Measurements from ENCODE around the gene JPH3. TPM values are rescaled to one million over a fixed set of nuclear protein-coding genes. Genes with fewer than 3 reads are reported as not detected.

JPH3 gene
- polyA plus RNA-seq, 12 donors, result 0.26 to 3.1 (median 0.44) TPM; not detected in 2

DNA sequence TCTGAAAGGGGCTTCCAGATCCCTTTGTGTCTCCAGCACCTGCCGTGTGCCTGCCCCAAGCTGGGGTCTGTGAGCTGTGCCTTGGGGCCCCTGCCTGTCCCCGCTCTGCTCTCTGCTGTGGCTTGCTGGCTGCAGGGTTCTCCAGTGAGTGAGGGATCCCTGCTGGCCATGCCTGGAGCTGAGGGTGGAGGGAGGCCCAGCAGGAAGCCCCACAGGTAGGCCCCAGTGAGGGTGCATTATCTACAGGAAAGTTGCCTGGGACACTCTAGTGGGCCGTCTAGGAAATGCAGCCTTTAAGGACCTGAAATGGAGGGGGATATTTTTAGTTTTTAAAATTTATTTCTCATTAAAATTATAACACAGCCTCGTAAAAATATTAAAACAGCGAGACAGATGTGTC is 50.9 kb downstream of the JPH3 start:
- DNase-seq, result no peak

- no peak for DNase-seq
These were observed 52.5 kb downstream of the JPH3 start for GRCh38 chr16:87654826-87655225.

DNA sequence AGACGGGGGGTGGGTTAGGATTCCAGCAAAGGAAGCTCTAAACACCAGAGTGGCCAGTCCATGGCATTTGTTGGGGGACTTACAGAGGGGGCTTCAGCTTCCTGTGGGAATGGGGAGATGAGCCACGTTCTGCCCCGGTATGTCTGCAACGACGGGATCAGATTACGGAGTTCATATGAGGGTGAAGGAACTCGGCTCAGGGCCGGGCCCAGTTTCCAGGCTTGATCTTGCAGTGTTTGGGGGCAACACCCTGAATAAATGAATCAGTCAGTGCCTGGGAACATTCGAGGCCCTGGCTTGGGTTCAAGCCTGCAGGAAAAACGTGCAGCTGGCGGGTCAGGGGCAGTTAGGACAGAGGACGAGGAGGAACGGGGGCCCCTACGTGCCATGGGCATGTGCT is 54.0 kb downstream of the JPH3 start:
- no peak for DNase-seq

DNA sequence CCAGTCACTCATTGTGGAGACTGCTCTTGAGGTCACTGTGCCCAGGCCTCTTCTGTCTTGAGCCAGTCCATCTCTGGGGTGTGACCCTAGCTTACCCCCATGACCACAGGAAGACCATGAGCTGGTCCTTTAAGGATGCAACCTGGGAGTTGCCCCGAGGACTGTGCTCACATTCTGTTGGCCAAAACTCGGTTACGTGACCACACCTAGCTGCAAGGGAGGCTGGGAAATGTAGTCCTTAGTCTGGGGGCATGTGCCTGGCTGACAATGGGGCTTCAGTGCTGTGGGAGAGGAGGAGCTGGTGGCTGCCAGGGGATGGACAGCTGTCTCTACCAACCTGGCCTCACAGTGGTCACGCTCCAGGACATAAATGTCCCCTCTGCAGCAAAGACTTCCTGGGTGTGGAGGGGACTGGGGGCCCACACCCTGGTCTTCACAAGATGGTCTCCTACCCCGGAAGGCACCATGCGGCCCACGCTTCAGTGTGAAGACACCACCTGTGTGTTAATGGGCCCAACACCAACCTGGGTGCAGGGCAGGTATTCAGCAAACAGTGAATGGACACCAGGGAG is 55.4 kb downstream of the JPH3 start:
- no peak for DNase-seq

- DNase-seq, result no peak
These were observed 56.4 kb downstream of the JPH3 start for GRCh38 chr16:87658564-87659225.

DNA sequence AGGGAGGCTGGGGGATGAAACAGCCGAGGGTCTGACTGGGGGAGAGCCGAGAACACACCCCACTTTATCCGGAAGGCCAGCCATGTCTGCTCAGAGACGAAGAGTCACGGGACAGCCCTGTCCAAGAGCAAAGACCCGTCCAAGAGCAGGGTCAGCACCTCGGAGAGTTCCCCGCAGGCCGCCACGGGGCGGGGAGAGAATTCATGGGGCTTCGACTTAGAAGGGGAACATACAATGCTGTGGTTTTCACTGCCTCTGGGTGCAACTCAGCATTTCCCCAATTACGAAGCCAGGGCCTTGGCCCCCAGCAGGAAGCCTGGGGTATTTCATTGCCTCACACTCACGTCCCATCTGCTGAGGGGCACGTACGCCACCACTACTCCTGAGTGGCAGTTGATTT is 59.3 kb downstream of the JPH3 start:
- peak; percentile 59 for DNase-seq

DNA sequence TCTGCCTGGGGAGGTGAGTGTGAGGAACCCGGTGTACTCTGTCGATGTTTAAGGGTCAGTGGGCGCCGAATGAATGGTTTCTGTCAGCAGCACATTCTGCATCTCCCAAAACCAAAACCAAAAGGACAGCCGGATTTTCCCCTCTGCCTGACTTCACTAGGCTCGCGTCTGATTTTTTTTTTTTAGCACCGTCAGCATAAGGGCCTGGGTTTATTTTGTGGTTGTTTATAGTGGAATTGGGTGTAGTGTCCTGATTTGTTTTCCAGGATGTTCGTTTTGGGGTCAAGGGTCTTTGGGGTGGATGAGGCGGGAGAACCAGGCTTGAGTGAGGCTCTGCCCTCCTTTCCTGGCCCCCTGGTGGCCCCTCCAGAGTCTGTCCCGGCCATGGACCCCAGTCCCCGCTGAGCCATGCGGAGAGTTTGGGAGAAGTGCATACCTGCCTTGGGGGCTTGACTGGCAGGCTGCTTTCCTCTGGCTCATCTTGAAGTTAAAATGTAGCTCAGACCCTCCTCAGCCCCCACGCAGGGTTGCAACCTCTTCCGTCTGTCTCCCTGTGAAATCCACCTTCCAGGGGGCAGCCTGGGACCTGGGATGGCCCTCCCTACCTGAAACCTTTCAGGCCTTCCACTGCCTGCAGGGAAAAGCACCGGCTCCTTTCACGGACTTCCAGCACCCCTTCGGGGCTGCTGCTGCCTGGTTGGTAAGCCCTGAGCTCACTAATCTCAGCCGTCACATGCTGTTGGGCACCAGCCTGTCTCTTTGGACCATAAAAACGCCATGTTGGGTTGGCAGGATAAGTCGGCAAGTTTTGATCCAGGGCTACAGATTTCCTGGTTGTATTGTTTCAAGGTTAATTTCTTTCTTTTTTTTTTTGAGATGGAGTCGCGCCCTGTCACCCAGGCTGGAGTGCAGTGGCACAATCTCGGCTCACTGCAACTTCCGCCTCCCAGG is 60.2 kb downstream of the JPH3 start:
- no peak for DNase-seq

DNA sequence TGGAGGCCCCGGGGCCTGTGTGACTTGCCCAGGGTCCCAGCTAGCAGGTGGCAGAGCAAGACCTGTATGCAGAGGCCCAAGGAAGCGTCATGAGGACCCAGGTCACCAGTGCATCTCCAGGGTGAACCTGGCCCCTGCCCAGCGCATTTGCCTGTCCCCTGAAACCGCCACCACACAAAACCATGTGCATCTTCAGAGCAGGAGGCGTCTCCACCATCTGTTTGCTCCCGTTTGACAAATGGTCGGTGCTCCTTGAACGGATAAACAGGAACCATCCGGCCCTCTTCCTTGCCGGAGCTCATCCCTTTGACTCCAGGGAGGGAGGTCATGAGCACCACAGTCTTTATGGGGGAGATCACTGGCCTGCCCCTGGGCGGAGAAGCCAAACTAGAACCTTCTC is 62.5 kb downstream of the JPH3 start:
- DNase-seq, result no peak

DNA sequence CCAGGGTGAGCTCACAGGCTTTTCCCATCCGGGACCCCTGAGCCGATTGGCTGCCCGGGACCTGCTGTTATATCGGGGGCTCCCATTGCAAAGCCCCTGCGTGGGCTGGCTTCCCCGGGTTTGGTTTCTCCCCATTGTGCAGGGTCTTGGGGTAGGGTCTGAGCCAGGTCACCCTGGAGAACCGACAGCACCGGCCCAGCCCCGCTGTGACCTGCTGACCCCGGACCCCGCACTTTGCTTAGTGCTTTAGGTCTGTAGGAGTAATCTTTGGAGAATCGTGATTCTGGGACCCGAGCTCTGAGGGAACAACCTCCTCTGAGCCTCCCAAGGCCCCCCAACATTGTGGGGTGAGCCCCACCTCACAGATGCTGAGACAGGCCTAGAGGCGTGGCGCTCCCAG is 62.9 kb downstream of the JPH3 start:
- DNase-seq, result no peak

DNA sequence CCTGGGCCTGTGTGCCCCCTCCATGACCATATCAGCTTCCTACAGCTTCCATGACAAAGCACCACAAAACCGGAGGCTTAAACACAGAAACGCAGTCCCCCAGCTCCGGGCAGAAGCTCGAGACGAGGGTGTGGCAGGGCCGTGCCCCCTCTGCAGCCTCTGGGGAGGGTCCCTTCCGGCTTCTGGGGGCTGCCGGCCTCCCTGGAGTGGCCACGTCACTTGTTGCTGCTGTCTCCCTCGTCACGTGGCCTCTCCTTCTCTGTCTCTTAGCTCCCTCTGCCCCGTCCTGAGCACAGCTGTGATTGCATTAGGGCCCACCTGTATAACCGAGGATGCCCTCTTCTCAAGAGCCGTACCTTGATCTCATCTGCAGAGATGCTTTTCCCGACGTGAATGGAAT is 64.6 kb downstream of the JPH3 start:
- DNase-seq, result no peak

DNA sequence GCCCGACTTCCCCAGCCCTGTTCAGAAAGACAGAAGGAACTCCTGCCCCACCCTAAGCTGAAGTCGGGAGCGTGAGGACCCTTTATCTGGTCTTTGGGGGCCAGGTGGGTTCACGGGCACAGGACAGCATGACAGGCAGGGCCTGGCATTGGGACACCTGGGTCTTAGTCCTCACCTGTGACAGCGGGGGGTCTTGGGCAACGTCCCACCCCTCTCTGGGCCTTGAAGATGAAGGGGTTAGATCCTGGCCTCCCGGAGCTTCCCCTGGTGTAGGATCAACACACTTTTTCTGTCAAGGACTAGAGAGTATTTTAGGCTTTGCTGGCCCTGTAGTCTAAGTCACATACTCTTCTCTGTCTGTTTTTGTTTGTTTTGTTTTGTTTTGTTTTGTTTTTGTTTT is 65.1 kb downstream of the JPH3 start:
- DNase-seq, result no peak

DNA sequence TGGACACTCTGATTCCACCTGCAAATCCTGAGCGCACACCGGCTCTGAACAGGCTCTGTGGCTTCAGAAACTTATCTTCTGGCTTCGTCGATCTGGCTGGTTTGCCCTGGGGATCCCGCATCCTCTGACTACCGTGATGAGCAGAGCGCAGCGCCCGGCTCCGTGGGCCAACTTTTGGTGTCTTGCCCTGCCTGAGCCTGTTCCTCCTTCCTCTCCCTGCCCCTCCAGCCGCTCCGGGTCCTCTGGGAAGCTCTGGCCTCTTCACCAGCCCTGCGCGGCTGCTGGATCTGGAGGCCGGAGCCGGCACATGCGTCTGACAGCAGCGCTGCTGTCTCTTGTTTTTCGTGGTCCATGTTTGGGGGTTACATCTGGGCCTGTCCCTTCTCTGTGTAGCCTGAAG is 65.6 kb downstream of the JPH3 start:
- no peak for DNase-seq

DNA sequence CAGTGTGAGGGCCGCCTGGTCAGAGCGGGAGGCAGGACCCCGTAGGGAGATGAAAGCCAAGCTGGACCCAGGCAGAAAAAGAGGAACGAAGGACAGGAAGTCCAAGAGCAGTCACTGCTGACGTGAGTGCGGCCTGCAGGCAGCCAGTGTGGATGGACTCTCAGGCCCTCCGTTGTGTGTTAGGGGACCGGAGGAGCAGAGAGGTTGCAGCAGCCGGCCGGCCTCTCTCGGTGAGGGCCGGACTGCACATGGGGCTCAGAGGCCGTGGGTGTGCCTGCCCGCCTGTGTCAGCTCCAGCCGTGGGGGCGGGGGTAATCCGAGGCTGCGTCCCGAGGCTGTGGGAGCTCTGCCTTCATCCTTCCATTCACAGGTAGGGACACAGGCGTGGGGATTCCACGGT is 67.4 kb downstream of the JPH3 start:
- no peak for DNase-seq

DNA sequence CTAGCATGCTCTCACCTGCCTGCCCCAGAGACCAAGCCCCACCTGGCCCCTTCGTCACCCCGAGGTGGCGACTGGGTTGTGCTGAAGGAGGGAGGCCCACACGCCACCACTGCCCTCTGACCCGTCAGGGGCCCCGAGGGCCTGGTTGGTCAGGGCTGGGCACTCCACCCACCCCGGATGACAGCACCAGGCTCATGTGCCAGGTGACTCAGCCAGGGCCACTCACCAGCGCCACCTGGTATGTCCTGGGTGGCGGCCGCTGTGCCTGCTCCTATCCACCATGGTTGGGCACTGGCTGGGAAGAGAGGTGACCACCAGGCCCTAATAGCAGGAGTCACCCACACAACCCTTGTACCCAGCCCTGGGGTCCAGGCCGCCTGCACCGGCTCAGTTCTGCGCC is 68.9 kb downstream of the JPH3 start:
- no peak for DNase-seq

GRCh38 chr16:87671715-87672270 is 69.5 kb downstream of the JPH3 start:
- DNase-seq, result no peak

DNA sequence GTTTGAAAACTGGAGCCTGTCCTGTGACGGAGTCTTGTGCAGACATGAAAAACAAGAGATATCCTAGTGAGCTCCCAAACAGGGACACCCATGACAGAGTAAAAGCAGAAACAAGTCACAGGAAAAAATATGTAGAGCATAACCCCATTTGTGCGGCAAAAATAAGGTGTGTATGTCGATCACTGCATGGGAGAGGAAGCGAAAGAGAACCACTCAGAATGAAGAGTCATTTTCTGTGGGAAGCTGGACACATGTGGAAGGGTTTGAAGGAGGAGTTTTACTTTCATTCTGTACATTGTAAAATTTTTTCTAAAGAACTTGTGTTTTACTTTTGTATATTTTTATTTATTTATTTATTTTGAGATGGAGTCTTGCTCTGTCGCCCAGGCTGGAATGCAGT is 72.1 kb downstream of the JPH3 start:
- no peak for DNase-seq

DNA sequence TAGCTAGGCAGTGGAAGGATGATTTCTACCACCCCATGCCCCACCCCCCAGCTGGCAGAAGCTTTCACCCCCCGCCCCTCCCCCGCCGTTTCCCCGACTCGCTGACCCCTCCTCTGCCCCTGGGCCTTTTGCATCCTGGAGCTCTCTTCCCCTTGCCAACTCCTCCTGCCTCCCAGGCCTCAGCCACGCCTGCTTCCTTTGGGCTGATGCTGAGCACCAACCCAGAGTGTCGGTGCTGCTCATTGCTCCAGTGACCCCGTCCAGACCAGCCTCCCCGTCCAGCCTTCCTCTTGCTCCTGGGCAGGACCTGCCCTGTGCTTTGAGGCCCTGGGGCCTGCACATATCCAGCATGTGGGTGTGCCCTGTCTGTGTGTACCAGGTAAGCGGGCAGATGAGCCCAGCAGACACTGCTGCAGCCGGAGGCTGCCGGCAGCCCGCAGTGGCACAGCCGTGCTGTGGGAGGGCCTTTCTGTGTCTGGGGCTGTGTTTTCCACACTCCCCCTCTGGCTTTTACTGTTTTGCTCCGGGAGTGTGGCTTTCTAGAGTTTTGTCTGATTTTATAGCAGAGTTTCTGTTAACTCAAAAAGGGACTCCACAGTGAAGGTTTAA is 72.9 kb downstream of the JPH3 start:
- DNase-seq, result no peak

DNA sequence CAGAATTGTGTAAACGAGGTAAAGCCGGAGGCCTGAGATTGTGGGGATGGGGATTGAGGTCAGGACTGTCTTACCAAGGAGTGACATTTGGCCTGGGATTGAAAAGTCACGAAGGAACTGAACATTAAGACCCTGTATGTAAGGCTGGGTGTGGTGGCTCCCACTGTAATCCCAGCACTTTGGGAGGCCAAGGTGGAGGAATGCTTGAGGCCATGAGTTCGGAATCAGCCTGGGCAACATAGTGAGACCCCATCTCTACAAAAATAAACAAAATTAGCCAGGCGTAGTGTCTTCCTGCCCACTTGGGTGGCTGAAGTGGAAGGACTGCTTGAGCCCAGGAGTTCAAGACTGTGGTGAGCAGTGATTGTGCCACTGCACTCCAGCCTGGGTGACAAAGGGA is 75.5 kb downstream of the JPH3 start:
- DNase-seq, result no peak

DNA sequence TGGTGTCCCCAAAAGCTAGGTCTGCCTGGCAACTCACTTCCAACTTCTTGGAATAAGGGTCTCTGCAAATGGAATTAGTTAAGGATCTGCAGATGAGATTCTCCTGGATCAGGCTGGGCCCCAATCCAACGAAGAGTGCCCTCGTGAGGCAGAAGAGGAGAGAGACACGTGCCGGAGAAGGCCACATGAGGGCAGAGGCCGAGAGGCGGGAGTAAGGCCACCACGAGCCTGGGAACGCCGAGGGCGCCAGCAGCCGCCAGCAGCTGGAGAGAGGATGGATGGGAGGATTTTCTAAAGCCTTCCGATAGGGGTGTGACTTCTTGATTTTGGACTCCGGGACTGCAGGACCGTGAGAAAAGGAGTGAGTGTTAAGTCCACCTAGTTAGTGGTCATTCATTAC is 76.3 kb downstream of the JPH3 start:
- DNase-seq, result no peak

GRCh38 chr16:87679593-87680271 is 77.4 kb downstream of the JPH3 start:
- DNase-seq, result no peak

DNA sequence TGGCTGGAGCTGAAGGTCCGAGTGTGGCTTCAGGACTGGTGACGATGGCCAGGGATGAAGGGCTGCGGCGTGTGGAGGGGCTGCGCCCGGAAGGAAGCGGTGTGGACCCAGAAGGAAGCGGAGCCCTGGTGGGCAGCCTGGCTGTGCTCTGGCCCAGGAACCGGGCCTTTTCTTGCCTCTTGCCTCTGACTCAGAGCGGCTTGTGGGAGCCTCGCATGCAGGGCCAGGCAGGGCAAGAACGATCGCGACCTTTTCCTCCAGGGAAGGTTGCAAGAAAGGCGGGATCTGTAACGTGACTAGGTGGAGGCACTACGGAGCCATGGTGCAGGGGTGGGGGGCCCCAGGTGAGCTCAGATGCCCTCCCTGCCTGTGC is 78.0 kb downstream of the JPH3 start:
- DNase-seq, result no peak

All from muscle of arm (tissue), 12 donors.